AG09309 (cell line): Measurements from ENCODE around the gene PRRG1.

Experiments used
- DNase-seq: peaks from one replicate; pipeline ENCODE4 v3.0.0-alpha.2; 2010; ENCODE audit warnings: low read depth
- H3K4me3 ChIP-seq: 2 replicates; pipeline ENCODE4 v1.5.1; 2011; ENCODE audit warnings: mild to moderate bottlenecking, low read depth, low read length, moderate library complexity; ENCODE audit not compliant: control insufficient read depth
- TF ChIP-seq, protein P1 (sequence below): IDR thresholded peaks from 2 replicates; pipeline ENCODE4 v1.5.1; 2011; ENCODE audit warnings: mild to moderate bottlenecking, low read depth, low read length, inconsistent platforms; ENCODE audit not compliant: insufficient read depth, control insufficient read depth; ENCODE audit errors: missing control alignments

PRRG1 gene

GRCh38 chrX:37330642-37331041 lies 18.5 kb upstream of the PRRG1 start:
- no peak for DNase-seq
- H3K4me3 ChIP-seq, result no peak overlapping the region
- TF ChIP-seq, protein P1, sequence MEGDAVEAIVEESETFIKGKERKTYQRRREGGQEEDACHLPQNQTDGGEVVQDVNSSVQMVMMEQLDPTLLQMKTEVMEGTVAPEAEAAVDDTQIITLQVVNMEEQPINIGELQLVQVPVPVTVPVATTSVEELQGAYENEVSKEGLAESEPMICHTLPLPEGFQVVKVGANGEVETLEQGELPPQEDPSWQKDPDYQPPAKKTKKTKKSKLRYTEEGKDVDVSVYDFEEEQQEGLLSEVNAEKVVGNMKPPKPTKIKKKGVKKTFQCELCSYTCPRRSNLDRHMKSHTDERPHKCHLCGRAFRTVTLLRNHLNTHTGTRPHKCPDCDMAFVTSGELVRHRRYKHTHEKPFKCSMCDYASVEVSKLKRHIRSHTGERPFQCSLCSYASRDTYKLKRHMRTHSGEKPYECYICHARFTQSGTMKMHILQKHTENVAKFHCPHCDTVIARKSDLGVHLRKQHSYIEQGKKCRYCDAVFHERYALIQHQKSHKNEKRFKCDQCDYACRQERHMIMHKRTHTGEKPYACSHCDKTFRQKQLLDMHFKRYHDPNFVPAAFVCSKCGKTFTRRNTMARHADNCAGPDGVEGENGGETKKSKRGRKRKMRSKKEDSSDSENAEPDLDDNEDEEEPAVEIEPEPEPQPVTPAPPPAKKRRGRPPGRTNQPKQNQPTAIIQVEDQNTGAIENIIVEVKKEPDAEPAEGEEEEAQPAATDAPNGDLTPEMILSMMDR, result no peak

- DNase-seq, result no peak
- TF ChIP-seq, protein P1, result no peak
- no peak overlapping the region for H3K4me3 ChIP-seq
These were observed 17.6 kb upstream of the PRRG1 start for GRCh38 chrX:37331546-37331945.

DNA sequence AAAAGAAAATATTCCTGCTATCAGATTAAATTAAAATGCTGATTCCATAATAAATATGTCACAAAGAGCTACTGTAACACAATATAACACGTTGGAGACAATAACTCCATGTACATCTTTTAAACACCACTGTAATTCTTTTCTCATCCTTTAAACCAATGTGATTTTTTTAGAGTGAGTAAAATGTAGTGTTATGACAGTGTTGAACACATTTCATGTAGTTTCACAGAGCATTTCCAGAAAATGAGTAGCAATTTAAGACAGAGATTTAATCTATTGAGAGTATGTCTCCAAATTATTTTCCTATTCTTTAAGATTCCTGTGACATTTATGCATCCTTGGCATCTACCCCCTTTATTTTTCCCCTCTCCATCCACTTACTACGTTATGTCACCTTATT lies 17.1 kb upstream of the PRRG1 start:
- no peak overlapping the region for H3K4me3 ChIP-seq
- DNase-seq, result no peak
- TF ChIP-seq, protein P1, result no peak

DNA sequence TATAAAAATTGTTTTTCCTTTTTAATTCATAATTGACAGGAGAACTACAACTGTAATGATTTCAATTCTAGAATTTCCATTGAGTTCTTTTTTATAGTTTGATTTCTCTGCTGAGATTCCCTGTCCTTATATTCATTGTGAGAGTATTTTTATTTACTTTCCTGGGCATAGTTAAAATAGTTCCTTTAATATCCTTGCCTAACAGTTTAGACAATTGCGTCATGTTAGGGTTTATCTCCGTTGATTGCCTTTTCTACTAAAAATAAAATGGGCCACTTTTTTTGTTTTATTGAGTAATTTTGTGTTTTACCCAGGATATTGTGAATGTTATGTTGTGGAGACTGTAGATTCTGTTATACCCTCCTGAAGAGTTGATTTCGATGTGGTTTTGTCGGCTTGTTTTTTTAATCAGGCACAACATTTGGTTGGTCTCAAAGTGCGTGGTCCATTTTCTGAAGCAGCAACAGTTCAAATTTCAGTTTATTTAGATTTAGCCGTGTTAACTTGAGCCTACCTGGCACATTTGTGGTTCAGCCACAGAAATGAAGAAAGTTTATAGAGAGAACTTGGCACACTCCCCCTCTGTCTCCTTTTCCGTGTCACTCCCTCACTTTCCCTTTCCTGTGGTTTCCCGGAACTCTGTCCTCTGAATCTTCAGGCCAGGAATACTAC lies 16.0 kb upstream of the PRRG1 start:
- no peak overlapping the region for H3K4me3 ChIP-seq
- DNase-seq, result no peak
- TF ChIP-seq, protein P1, result no peak

- TF ChIP-seq, protein P1, result no peak
- no peak overlapping the region for H3K4me3 ChIP-seq
- DNase-seq, result peak; percentile 28
These were observed 1.7 kb upstream of the PRRG1 start for GRCh38 chrX:37347420-37347819.

DNA sequence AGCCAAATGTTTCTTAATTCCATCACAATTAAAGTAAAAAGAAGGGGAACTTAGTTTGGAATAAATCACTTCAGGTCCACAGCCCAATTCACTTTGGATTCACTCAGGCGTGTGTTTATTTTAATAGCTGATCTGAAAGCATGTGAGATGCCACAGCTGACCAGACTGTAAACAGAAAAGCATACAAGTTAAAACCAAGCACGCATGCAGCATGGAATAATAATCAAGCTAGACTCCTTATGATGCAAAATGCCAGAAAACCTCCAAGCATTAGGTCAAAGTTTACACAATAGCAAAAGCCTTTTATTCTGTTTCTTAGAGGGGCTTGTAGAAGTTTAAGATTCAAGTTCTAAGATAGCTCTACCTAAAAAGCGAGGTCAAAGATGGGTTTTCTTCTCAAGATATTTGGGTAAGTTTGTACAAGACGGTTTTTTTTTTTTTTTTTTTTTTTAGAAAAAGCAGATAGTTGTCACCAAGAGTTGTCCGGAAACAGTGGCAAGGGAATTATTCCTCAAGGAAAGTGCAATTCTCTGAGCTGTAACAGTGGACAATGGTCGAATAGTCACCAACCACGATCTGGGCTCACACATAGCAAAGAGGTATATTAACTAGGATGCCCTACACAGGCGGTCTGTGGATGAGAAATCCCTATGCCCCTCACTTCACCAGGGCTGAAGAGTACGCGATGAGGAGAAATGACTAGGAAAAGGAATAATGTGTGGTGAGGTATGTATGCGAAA lies 763 bp upstream of the PRRG1 start:
- DNase-seq, result no peak
- H3K4me3 ChIP-seq, result peak overlapping the region; percentile 46
- TF ChIP-seq, protein P1, result no peak
